Spleen (tissue), 11 donors: ENCODE data around the gene ERBB2. TPM values are rescaled to one million over a fixed set of nuclear protein-coding genes. Genes with fewer than 3 reads are reported as not detected.

Experiments used
- DNase-seq: peaks from one replicate; pipeline ENCODE4 v3.0.0-alpha.2; 2020
- H3K27ac ChIP-seq, 8 donors: fragments of 200-600 bp; sonication (generic) in 7 of 8; 1 replicate in 4 of 8; 2 replicates in 4 of 8; pipeline versions ENCODE4 v1.5.0 to v1.8.0; 2016 to 2021; ENCODE audit warnings: inconsistent platforms in 4 of 8, mild to moderate bottlenecking in 4 of 8, moderate library complexity in 1 of 8
- H3K27me3 ChIP-seq, 7 donors: fragments of 200-600 bp; sonication (generic) in 6 of 7; replicated peaks in 1 of 7; 1 replicate in 4 of 7; 2 replicates in 3 of 7; pipeline versions ENCODE4 v1.5.0 to v1.8.0; 2016 to 2021; ENCODE audit warnings: inconsistent platforms in 3 of 7, mild to moderate bottlenecking in 1 of 7
- H3K36me3 ChIP-seq, 6 donors: fragments of 200-600 bp; sonication (generic) in 5 of 6; 1 replicate in 4 of 6; 2 replicates in 2 of 6; pipeline versions ENCODE4 v1.5.0 to v1.8.0; 2016 to 2021; ENCODE audit warnings: inconsistent platforms in 2 of 6
- H3K4me1 ChIP-seq, 6 donors: fragments of 200-600 bp; sonication (generic) in 5 of 6; 1 replicate in 3 of 6; 2 replicates in 3 of 6; pipeline versions ENCODE4 v1.5.0 to v1.8.0; 2016 to 2021; ENCODE audit warnings: inconsistent platforms in 3 of 6
- H3K4me3 ChIP-seq, 8 donors: fragments of 200-600 bp; sonication (generic) in 7 of 8; 1 replicate in 4 of 8; 2 replicates in 4 of 8; pipeline versions ENCODE4 v1.5.0 to v1.8.0; 2016 to 2021; ENCODE audit warnings: inconsistent platforms in 4 of 8, mild to moderate bottlenecking in 4 of 8, moderate library complexity in 2 of 8
- H3K9me3 ChIP-seq, 8 donors: fragments of 200-600 bp; sonication (generic) in 7 of 8; 1 replicate in 4 of 8; 2 replicates in 4 of 8; pipeline versions ENCODE4 v1.5.0 to v1.8.0; 2016 to 2021; ENCODE audit warnings: inconsistent platforms in 4 of 8
- CTCF ChIP-seq, 11 experiments: fragments of 200-600 bp in 7 of 11; fragments of 450-650 bp in 4 of 11; sonication (generic) in 4 of 11; IDR thresholded peaks in 8 of 11; conservative IDR thresholded peaks in 3 of 11; 1 replicate in 7 of 11; 2 replicates in 4 of 11; pipeline versions ENCODE4 v1.4.0 to v1.8.0; 2016 to 2021; ENCODE audit warnings: antibody characterized with exemption in 11 of 11, inconsistent platforms in 4 of 11, mild to moderate bottlenecking in 1 of 11
- POLR2A ChIP-seq, 3 donors: fragments of 450-650 bp; IDR thresholded peaks; one replicate each; pipeline ENCODE4 v1.5.1; 2017; ENCODE audit warnings: antibody characterized with exemption in 3 of 3, mild to moderate bottlenecking in 1 of 3
- POLR2AphosphoS5 ChIP-seq, 3 donors: sonication (generic); formaldehyde crosslinking; IDR thresholded peaks; one replicate each; pipeline ENCODE4 v1.5.1; 2017; ENCODE audit warnings: antibody characterized with exemption in 3 of 3
- WGBS, 5 donors: extraction: QIAGEN DNeasy Blood & Tissue Kit in 3 of 5; methylation state at CpG; one replicate each; pipeline versions ENCODE4 v1.1.5 to v1.1.7; 2013 to 2018; 5-methylcytosine and 5-hydroxymethylcytosine counted together
- intact Hi-C: fragments of 100-400 bp; cut with DNase I; formaldehyde crosslinking; loops from one replicate; pipeline ENCODE4 v1.15.0; 2023; ENCODE audit warnings: low total_unique reads
- polyA plus RNA-seq, 3 donors: library from polyadenylated mRNA; stranded (reverse); fragments of 200-250 nt; gene quantifications; one replicate each; pipeline ENCODE4 v1.2.1, GENCODE V29; 2013
- total RNA-seq, 7 donors: library from RNA; depleted of rRNA in 3 of 7; stranded (reverse); fragments of >200 nt in 3 of 7; fragmentation: NEBNext Ultra II Directional in 4 of 7; extraction: Animal tissue kit (Norgen Biotek cat#: 25700) in 4 of 7; gene quantifications; one replicate each; pipeline versions ENCODE4 v1.1.0 to v1.2.1, GENCODE V29; 2016 to 2021
- donor health status: healthy with polysubstance abuse.
- donor health status: DM: no; HTN: no; CAD: no; lungs with moderate emphysema.
- donor health status: DM: no; HTN: no; CAD: no.
- donor health status: Bipolar disorder and iron deficiency.
- donor health status: healthy.
- donor health status: DM: no; HTN: no; CAD: no.
- donor health status: DM: yes; HTN: yes; CAD: no.

The ERBB2 gene
- total and polyA plus RNA-seq, 10 donors: 3.4 to 15.9 (median 10.2) TPM

DNA sequence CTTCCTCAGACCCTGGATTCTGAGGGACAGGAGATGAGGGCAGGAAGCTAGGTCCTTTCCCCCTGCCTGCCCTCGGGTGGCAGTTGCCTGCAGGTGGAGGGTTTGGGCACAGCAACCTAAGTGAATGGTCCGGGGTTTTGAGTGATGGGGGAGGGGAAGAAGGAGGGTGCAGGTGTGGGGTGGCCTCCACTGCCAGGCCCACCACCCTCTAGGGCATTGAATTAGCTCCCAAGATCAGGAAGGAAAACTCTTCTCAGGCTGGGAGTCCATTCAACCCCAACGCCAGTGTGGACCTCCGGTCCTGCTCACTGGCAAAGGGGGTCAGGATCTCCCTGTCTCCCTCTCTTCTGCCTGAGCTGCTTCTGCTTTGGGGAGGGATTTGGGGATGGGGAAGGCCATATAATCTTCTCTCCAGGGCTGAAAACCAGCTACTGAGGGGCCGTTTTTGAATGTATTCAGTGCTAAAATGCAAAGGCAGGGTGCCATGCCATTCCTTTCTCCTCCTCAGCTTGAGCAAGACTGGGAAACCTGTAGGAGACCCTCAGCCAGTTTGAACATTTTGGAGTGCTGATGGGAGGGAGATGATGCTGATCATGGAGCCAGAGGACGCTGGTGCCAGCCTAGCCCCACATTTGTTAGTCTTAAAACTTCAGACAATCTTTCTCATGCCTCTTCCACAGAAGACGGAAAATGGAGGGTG lies 56.7 kb downstream of the ERBB2 start:
- intact Hi-C loops: loop anchor here (10.0 kb wide), 1 partner anchor 108 kb away; the partner anchor contains the start of genes IKZF3 and ZPBP2
- Histone ChIP-seq H3K9me3 (no peaks in the 10 kb centered on the region), H3K36me3 (peaks cover 0 to 12% (median 0%) of the 10 kb centered on the region in 6 donors), H3K4me3 (peak overlapping the region in 2 of 8 donors; percentile 57 to 87), H3K27me3 (no peaks in the 10 kb centered on the region), H3K4me1 (peaks cover 43 to 97% (median 69%) of the 10 kb centered on the region in 6 donors), H3K27ac (peak overlapping the region; percentile 95 to 99 (median 98))
- WGBS, 5 donors: 46 to 57% (median 52%) methylated on average over 7 of the region's 7 CpGs
- peak in 1 of 11 experiments; percentile 10 for TF ChIP-seq CTCF (IDR thresholded peaks at IDR 0.05 in 8 of 11, conservative IDR thresholded peaks at IDR 0.05 in 3 of 11)
- TF ChIP-seq POLR2A (IDR thresholded peaks at IDR 0.05): no peak
- peak; percentile 19 to 33 (median 24) for TF ChIP-seq POLR2AphosphoS5 (IDR thresholded peaks at IDR 0.05)
- no peak for DNase-seq

GRCh38 chr17:39757176-39757662 lies 57.4 kb downstream of the ERBB2 start:
- no peak for DNase-seq
- WGBS, 5 donors: 76 to 84% (median 79%) methylated on average over 4 of the region's 4 CpGs

GRCh38 chr17:39757931-39758873 lies 58.3 kb downstream of the ERBB2 start:
- DNase-seq: no peak
- peaks cover 0 to 29% (median 4%) of the 10 kb centered on the region in 6 donors for H3K36me3 ChIP-seq
- 42 to 51% (median 45%) methylated on average over 11 to 12 of the region's 12 CpGs for WGBS, 5 donors
- TF ChIP-seq POLR2AphosphoS5 (IDR thresholded peaks at IDR 0.05) (peak in 2 of 3 donors; percentile 41 to 54), CTCF (IDR thresholded peaks at IDR 0.05 in 8 of 11, conservative IDR thresholded peaks at IDR 0.05 in 3 of 11) (no peak), POLR2A (IDR thresholded peaks at IDR 0.05) (no peak)
- H3K27ac ChIP-seq: peak overlapping the region; percentile 16 to 99 (median 98)
- peak overlapping the region in 1 of 8 donors; percentile 6 for H3K4me3 ChIP-seq
- no peaks in the 10 kb centered on the region for H3K9me3 ChIP-seq
- intact Hi-C loops: loop anchor here (10.0 kb wide), 1 partner anchor 107 kb away; the partner anchor contains the start of genes IKZF3 and ZPBP2
- no peaks in the 10 kb centered on the region for H3K27me3 ChIP-seq
- peaks cover 39 to 97% (median 61%) of the 10 kb centered on the region in 6 donors for H3K4me1 ChIP-seq

More at GRCh38 chr17:39757176-39757662, 57.4 kb downstream of the ERBB2 start:
- no peaks in the 10 kb centered on the region for H3K27me3 ChIP-seq
- TF ChIP-seq POLR2A (IDR thresholded peaks at IDR 0.05) (no peak), CTCF (IDR thresholded peaks at IDR 0.05 in 8 of 11, conservative IDR thresholded peaks at IDR 0.05 in 3 of 11) (no peak), POLR2AphosphoS5 (IDR thresholded peaks at IDR 0.05) (no peak)
- H3K9me3 ChIP-seq: no peaks in the 10 kb centered on the region
- H3K27ac ChIP-seq: peak overlapping the region; percentile 95 to 99 (median 98)
- peaks cover 0 to 19% (median 3%) of the 10 kb centered on the region in 6 donors for H3K36me3 ChIP-seq
- H3K4me3 ChIP-seq: no peak overlapping the region
- intact Hi-C loops: loop anchor here (10.0 kb wide), 1 partner anchor 108 kb away; the partner anchor contains the start of genes IKZF3 and ZPBP2
- peaks cover 43 to 97% (median 69%) of the 10 kb centered on the region in 6 donors for H3K4me1 ChIP-seq
